Keratinocyte (primary cell): ENCODE results near the gene ELF4. TPM values are rescaled to one million over a fixed set of nuclear protein-coding genes. Genes with fewer than 3 reads are reported as not detected.

ENCODE experiments used
- DNase-seq: peaks from one replicate; pipeline ENCODE4 v3.0.0-alpha.2; 2011; ENCODE audit warnings: low read depth, missing footprints, low spot score
- FAIRE-seq: peaks from 2 replicates; lab custom pipeline; 2011; peaks lifted over from hg19 to GRCh38; lab: Jason Lieb, UNC
- H2AFZ ChIP-seq: 2 replicates; pipeline ENCODE4 v1.6.0; 2012; ENCODE audit warnings: low read length, control low read depth, inconsistent platforms; ENCODE audit not compliant: control insufficient read depth
- H3K27ac ChIP-seq: 2 replicates; pipeline ENCODE4 v1.5.1; 2011; ENCODE audit warnings: low read length; ENCODE audit not compliant: control insufficient read depth, insufficient read depth
- H3K27me3 ChIP-seq: 3 replicates; pipeline ENCODE4 v1.6.0; 2011; ENCODE audit warnings: low read length; ENCODE audit not compliant: control insufficient read depth, insufficient read depth; ENCODE audit errors: extremely low read depth
- H3K36me3 ChIP-seq, 2 experiments: 2 replicates in 1 of 2; 3 replicates in 1 of 2; pipeline ENCODE4 v1.5.1; 2011; ENCODE audit warnings: low read length in 2 of 2, mild to moderate bottlenecking in 1 of 2; ENCODE audit not compliant: control insufficient read depth in 2 of 2, insufficient read depth in 2 of 2; ENCODE audit errors: extremely low read depth in 1 of 2
- H3K4me1 ChIP-seq: 3 replicates; pipeline ENCODE4 v1.5.1; 2011; ENCODE audit warnings: low read length; ENCODE audit not compliant: control insufficient read depth, insufficient read depth; ENCODE audit errors: extremely low read depth
- H3K4me2 ChIP-seq: 3 replicates; pipeline ENCODE4 v1.6.0; 2011; ENCODE audit warnings: low read depth, low read length; ENCODE audit not compliant: control insufficient read depth, insufficient read depth; ENCODE audit errors: extremely low read depth
- H3K4me3 ChIP-seq, 3 experiments: fragments of 200-600 bp in 1 of 3; sonication (generic) in 1 of 3; 2 replicates in 2 of 3; 3 replicates in 1 of 3; pipeline ENCODE4 v1.5.1; 2011 to 2016; ENCODE audit warnings: low read length in 3 of 3, mild to moderate bottlenecking in 3 of 3, control low read depth in 2 of 3, inconsistent platforms in 1 of 3, low read depth in 1 of 3, mixed read lengths in 1 of 3, mixed run types in 1 of 3, moderate library complexity in 1 of 3; ENCODE audit not compliant: control insufficient read depth in 2 of 3, insufficient read depth in 2 of 3; ENCODE audit errors: extremely low read depth in 1 of 3
- H3K79me2 ChIP-seq: 2 replicates; pipeline ENCODE4 v1.6.0; 2012; ENCODE audit warnings: low read length; ENCODE audit not compliant: control insufficient read depth, insufficient read depth
- H3K9ac ChIP-seq: 3 replicates; pipeline ENCODE4 v1.6.0; 2011; ENCODE audit warnings: low read length; ENCODE audit not compliant: control insufficient read depth, insufficient read depth; ENCODE audit errors: extremely low read depth
- H3K9me1 ChIP-seq: 3 replicates; pipeline ENCODE4 v1.6.0; 2011; ENCODE audit warnings: low read length; ENCODE audit not compliant: control insufficient read depth, insufficient read depth; ENCODE audit errors: extremely low read depth
- H3K9me3 ChIP-seq: 2 replicates; pipeline ENCODE4 v1.5.1; 2012; ENCODE audit warnings: low read depth, low read length; ENCODE audit not compliant: control insufficient read depth
- H4K20me1 ChIP-seq: 3 replicates; pipeline ENCODE4 v1.6.0; 2011; ENCODE audit warnings: low read length; ENCODE audit not compliant: control insufficient read depth, insufficient read depth; ENCODE audit errors: extremely low read depth
- CTCF ChIP-seq, 3 experiments: IDR thresholded peaks in 1 of 3; conservative IDR thresholded peaks in 1 of 3; optimal IDR thresholded peaks in 1 of 3; 2 replicates in 2 of 3; 3 replicates in 1 of 3; pipeline versions ENCODE3 to v1.5.1; 2011; ENCODE audit warnings: low read length in 3 of 3, mild to moderate bottlenecking in 3 of 3, moderate library complexity in 2 of 3, control low read depth in 1 of 3, inconsistent platforms in 1 of 3; ENCODE audit not compliant: insufficient read depth in 2 of 3; ENCODE audit errors: extremely low read depth in 1 of 3
- EZH2 ChIP-seq: IDR thresholded peaks from one replicate; pipeline ENCODE4 v1.6.1; 2012; ENCODE audit warnings: inconsistent platforms, mild to moderate bottlenecking, low read length, moderate library complexity
- dilution Hi-C: fragments of 300-500 bp; cut with MboI; formaldehyde crosslinking; loops from one replicate; pipeline ENCODE4 v1.7.0; 2020; ENCODE audit warnings: low sequenced_read_pairs; ENCODE audit not compliant: extremely low pct_ligation_motif_present
- polyA plus RNA-seq, 5 experiments: library from polyadenylated mRNA; depleted of rRNA in 3 of 5; stranded (reverse) in 3 of 5; stranded (forward) in 1 of 5; unstranded in 1 of 5; fragments of >200 nt; gene quantifications; 1 replicate in 1 of 5; 2 replicates in 3 of 5; 3 replicates in 1 of 5; pipeline versions ENCODE4 v1.2.1 to v1.2.3, GENCODE V29; 2011 to 2012; ENCODE audit warnings: missing spikeins in 2 of 5, low read depth in 1 of 5, low replicate concordance in 1 of 5

The ELF4 gene
- polyA plus RNA-seq, 1 donor (not counting 4 experiments of a cell fraction or from before 2014, with no cell fraction given): 17.6 TPM

- H2AFZ ChIP-seq: no peak overlapping the region
- dilution Hi-C loops: no loop called here
- H3K4me3 ChIP-seq: no peak overlapping the region
- H3K36me3 ChIP-seq: peaks cover 0 to 2% of the 10 kb centered on the region in 2 experiments
- H3K9me1 ChIP-seq: no peaks in the 10 kb centered on the region
- no peaks in the 10 kb centered on the region for H3K79me2 ChIP-seq
- no peaks in the 10 kb centered on the region for H3K4me1 ChIP-seq
- H3K27ac ChIP-seq: no peak overlapping the region
- DNase-seq: no peak
- TF ChIP-seq CTCF (optimal IDR thresholded peaks at IDR 0.05 in 1 of 3, IDR thresholded peaks at IDR 0.05 in 1 of 3, conservative IDR thresholded peaks at IDR 0.05 in 1 of 3; ENCODE audit: extremely low read depth in 1 of 3, insufficient read depth in 2 of 3, low read length in 3 of 3) (peak; percentile 59 to 72 (median 68)), EZH2 (no peak)
- no peak overlapping the region for H3K9ac ChIP-seq
- H3K4me2 ChIP-seq: no peak overlapping the region
- no peaks in the 10 kb centered on the region for H3K27me3 ChIP-seq
- no peaks in the 10 kb centered on the region for H4K20me1 ChIP-seq
- no peak for FAIRE-seq
- H3K9me3 ChIP-seq: no peaks in the 10 kb centered on the region
Measured at GRCh38 chrX:130028196-130028595, 82.1 kb downstream of the ELF4 start.

GRCh38 chrX:130027569-130027968 is 82.7 kb downstream of the ELF4 start:
- H3K4me1 ChIP-seq: no peaks in the 10 kb centered on the region
- dilution Hi-C loops: no loop called here
- H3K9me3 ChIP-seq: no peaks in the 10 kb centered on the region
- DNase-seq: no peak
- no peak overlapping the region for H3K4me2 ChIP-seq
- no peak overlapping the region for H3K4me3 ChIP-seq
- H3K27ac ChIP-seq: no peak overlapping the region
- no peak for FAIRE-seq
- TF ChIP-seq EZH2 (no peak), CTCF (optimal IDR thresholded peaks at IDR 0.05 in 1 of 3, IDR thresholded peaks at IDR 0.05 in 1 of 3, conservative IDR thresholded peaks at IDR 0.05 in 1 of 3; ENCODE audit: extremely low read depth in 1 of 3, insufficient read depth in 2 of 3, low read length in 3 of 3) (no peak)
- H4K20me1 ChIP-seq: no peaks in the 10 kb centered on the region
- H3K79me2 ChIP-seq: no peaks in the 10 kb centered on the region
- H3K36me3 ChIP-seq: peaks cover 0 to 2% of the 10 kb centered on the region in 2 experiments
- H2AFZ ChIP-seq: no peak overlapping the region
- H3K27me3 ChIP-seq: no peaks in the 10 kb centered on the region
- H3K9me1 ChIP-seq: no peaks in the 10 kb centered on the region
- H3K9ac ChIP-seq: no peak overlapping the region
